ENCODE results near the gene ATP2B2. TPM values are rescaled to one million over a fixed set of nuclear protein-coding genes. Genes with fewer than 3 reads are reported as not detected.
A peak's percentile ranks its signal among the peaks of the same experiment; 100 is the strongest.
"Not testable (repeated sequence)": the region's sequence is repeated elsewhere in the genome, so short reads cannot be mapped to it uniquely, and the experiment has no call there.

The ATP2B2 gene
- total RNA-seq, 2 experiments from 2014 or later = 0.05 TPM; not detected in 1

GRCh38 chr3:10547841-10548783 is 42.7 kb upstream of the ATP2B2 start:
- DNase-seq (no peak), ATAC-seq (no peak)
- POLR2A ChIA-PET = no interaction called here
- Mint-ChIP-seq H3K4me1 (peaks cover 36% of the 10 kb centered on the region), H3K36me3 (ENCODE audit: low read depth) (no peaks in the 10 kb centered on the region), H3K9me3 (ENCODE audit: low read depth) (peaks cover 2% of the 10 kb centered on the region), H3K27ac (peak overlapping the region; percentile 0), H3K27me3 (peaks cover 11% of the 10 kb centered on the region), H3K4me3 (no peak overlapping the region)
- CTCF ChIA-PET = no interaction called here
- intact Hi-C loops (cut with DNase I, micrococcal nuclease) = no loop called here

GRCh38 chr3:10547413-10547812 is 42.0 kb upstream of the ATP2B2 start:
- no peak overlapping the region for H3K4me3 Mint-ChIP-seq
- CTCF ChIA-PET = no interaction called here
- peaks cover 29% of the 10 kb centered on the region for H3K4me1 Mint-ChIP-seq
- no peaks in the 10 kb centered on the region for H3K36me3 Mint-ChIP-seq (ENCODE audit: low read depth)
- DNase-seq = no peak
- no peak for ATAC-seq
- H3K27me3 Mint-ChIP-seq = peaks cover 11% of the 10 kb centered on the region
- POLR2A ChIA-PET = no interaction called here
- intact Hi-C loops (cut with DNase I, micrococcal nuclease) = no loop called here
- peaks cover 9% of the 10 kb centered on the region for H3K9me3 Mint-ChIP-seq (ENCODE audit: low read depth)
- no peak overlapping the region for H3K27ac Mint-ChIP-seq

DNA sequence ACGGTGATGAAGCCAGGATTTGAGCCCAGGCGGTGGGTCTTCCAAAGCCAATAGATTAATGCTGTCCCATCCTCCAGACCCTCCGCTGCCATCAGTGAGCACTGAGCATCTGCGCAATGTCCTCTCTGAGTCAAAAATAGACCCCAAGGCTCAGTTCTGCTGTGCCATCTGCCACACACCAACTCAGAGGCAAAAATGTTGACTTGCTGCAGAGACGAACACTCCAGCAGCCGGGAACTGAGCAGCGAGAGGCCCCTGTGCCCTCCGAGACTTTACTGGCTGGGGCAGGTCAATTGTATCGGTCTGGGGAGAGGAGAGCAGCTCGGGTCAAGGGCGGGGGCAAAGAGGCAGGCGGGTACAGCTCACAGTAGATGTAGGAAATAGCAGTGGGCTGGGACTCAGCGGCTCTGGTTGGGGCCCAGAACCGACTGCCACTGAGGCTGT is 41.5 kb upstream of the ATP2B2 start:
- no peak overlapping the region for H3K4me3 Mint-ChIP-seq
- POLR2A ChIA-PET = no interaction called here
- no peak for ATAC-seq
- H3K27me3 Mint-ChIP-seq = peaks cover 11% of the 10 kb centered on the region
- H3K4me1 Mint-ChIP-seq = peaks cover 23% of the 10 kb centered on the region
- intact Hi-C loops (cut with DNase I, micrococcal nuclease) = no loop called here
- DNase-seq = no peak
- peaks cover 10% of the 10 kb centered on the region for H3K9me3 Mint-ChIP-seq (ENCODE audit: low read depth)
- CTCF ChIA-PET = no interaction called here
- no peaks in the 10 kb centered on the region for H3K36me3 Mint-ChIP-seq (ENCODE audit: low read depth)
- H3K27ac Mint-ChIP-seq = no peak overlapping the region

- no peak overlapping the region for H3K4me3 Mint-ChIP-seq
- no peaks in the 10 kb centered on the region for H3K36me3 Mint-ChIP-seq (ENCODE audit: low read depth)
- no peak overlapping the region for H3K27ac Mint-ChIP-seq
- H3K27me3 Mint-ChIP-seq = peaks cover 11% of the 10 kb centered on the region
- no peak for DNase-seq
- H3K9me3 Mint-ChIP-seq (ENCODE audit: low read depth) = peaks cover 16% of the 10 kb centered on the region
- peaks cover 17% of the 10 kb centered on the region for H3K4me1 Mint-ChIP-seq
- intact Hi-C loops (cut with DNase I, micrococcal nuclease) = no loop called here
- no peak for ATAC-seq
- POLR2A ChIA-PET = no interaction called here
- CTCF ChIA-PET = interaction anchor here (0.6 kb wide), 1 partner anchor 10 kb away, joined by 3 read pairs; no protein-coding TSS in a partner anchor
These were observed 40.8 kb upstream of the ATP2B2 start for GRCh38 chr3:10546181-10546624.

- H3K4me1 Mint-ChIP-seq = no peaks in the 10 kb centered on the region
These were observed 37.1 kb upstream of the ATP2B2 start for GRCh38 chr3:10542518-10542917.

GRCh38 chr3:10540347-10540746 is 35.0 kb upstream of the ATP2B2 start:
- intact Hi-C loops (cut with DNase I, micrococcal nuclease); H3K4me3 Mint-ChIP-seq; POLR2A ChIA-PET; ATAC-seq; CTCF ChIA-PET; H3K27ac Mint-ChIP-seq; DNase-seq; H3K4me1 Mint-ChIP-seq; H3K36me3 Mint-ChIP-seq (ENCODE audit: low read depth): not testable (repeated sequence)
- H3K27me3 Mint-ChIP-seq = peaks cover 23% of the 10 kb centered on the region
- H3K9me3 Mint-ChIP-seq (ENCODE audit: low read depth) = peaks cover 25% of the 10 kb centered on the region

More at GRCh38 chr3:10542518-10542917, 37.1 kb upstream of the ATP2B2 start:
- ChIA-PET CTCF (no interaction called here), POLR2A (no interaction called here)
- intact Hi-C loops (cut with DNase I, micrococcal nuclease) = no loop called here
- no peak overlapping the region for H3K4me3 Mint-ChIP-seq
- H3K9me3 Mint-ChIP-seq (ENCODE audit: low read depth) = peaks cover 25% of the 10 kb centered on the region
- no peak overlapping the region for H3K27ac Mint-ChIP-seq
- H3K36me3 Mint-ChIP-seq (ENCODE audit: low read depth) = no peaks in the 10 kb centered on the region
- H3K27me3 Mint-ChIP-seq = peaks cover 20% of the 10 kb centered on the region
- DNase-seq = no peak
- no peak for ATAC-seq

DNA sequence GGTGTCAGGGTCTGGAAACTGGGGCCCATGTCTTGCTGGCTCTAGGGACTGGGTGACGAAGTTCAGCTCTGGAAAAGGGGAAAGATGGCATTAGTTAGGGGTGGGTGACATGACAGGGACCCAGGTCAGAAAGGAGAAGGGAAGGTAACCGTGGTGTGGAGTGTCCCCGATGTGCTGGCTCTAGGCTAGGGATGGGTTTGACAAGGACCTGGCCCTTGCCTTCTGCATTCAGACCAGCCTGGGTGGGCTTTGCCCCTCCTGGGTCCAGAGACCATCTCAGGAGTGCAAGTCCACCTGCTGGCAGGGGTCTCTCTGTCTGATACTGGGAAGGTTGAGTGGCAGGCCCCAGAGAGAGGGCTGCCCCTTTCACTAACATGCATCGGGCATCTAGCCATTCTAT is 28.7 kb upstream of the ATP2B2 start:
- Mint-ChIP-seq H3K27me3 (peaks cover 18% of the 10 kb centered on the region), H3K27ac (no peak overlapping the region), H3K36me3 (ENCODE audit: low read depth) (no peaks in the 10 kb centered on the region), H3K9me3 (ENCODE audit: low read depth) (no peaks in the 10 kb centered on the region), H3K4me1 (no peaks in the 10 kb centered on the region), H3K4me3 (no peak overlapping the region)
- ChIA-PET POLR2A (no interaction called here), CTCF (no interaction called here)
- intact Hi-C loops (cut with DNase I, micrococcal nuclease) = no loop called here
- ATAC-seq (no peak), DNase-seq (no peak)

DNA sequence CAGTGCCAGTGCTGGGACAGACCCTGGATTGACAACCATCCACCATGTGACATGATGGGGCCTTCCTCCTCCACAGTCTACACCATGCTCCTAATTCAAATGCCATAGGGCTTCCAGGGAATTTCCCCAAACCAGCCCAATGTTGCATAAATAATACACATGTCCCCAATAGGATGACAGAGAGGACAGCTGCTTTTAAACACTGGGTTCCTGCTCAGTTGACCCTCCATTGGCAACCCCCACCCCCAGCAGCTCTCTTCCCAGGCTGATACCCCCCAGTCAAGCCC is 28.3 kb upstream of the ATP2B2 start:
- intact Hi-C loops (cut with DNase I, micrococcal nuclease) = no loop called here
- no peak for DNase-seq
- ChIA-PET POLR2A (no interaction called here), CTCF (no interaction called here)
- Mint-ChIP-seq H3K36me3 (ENCODE audit: low read depth) (no peaks in the 10 kb centered on the region), H3K27me3 (peaks cover 14% of the 10 kb centered on the region), H3K4me3 (no peak overlapping the region), H3K4me1 (no peaks in the 10 kb centered on the region), H3K9me3 (ENCODE audit: low read depth) (no peaks in the 10 kb centered on the region), H3K27ac (no peak overlapping the region)
- ATAC-seq = no peak

- no peaks in the 10 kb centered on the region for H3K36me3 Mint-ChIP-seq (ENCODE audit: low read depth)
- no peak for DNase-seq
- ATAC-seq = no peak
- peaks cover 10% of the 10 kb centered on the region for H3K27me3 Mint-ChIP-seq
- no peak overlapping the region for H3K27ac Mint-ChIP-seq
- no peaks in the 10 kb centered on the region for H3K4me1 Mint-ChIP-seq
- ChIA-PET CTCF (no interaction called here), POLR2A (no interaction called here)
- no peak overlapping the region for H3K4me3 Mint-ChIP-seq
- no peaks in the 10 kb centered on the region for H3K9me3 Mint-ChIP-seq (ENCODE audit: low read depth)
- intact Hi-C loops (cut with DNase I, micrococcal nuclease) = no loop called here
These were observed 27.8 kb upstream of the ATP2B2 start for GRCh38 chr3:10532939-10533736.

GRCh38 chr3:10531031-10531430 is 25.6 kb upstream of the ATP2B2 start:
- H3K27me3 Mint-ChIP-seq = peaks cover 7% of the 10 kb centered on the region
- no peaks in the 10 kb centered on the region for H3K4me1 Mint-ChIP-seq
- ATAC-seq = no peak
- no peak for DNase-seq
- no peaks in the 10 kb centered on the region for H3K36me3 Mint-ChIP-seq (ENCODE audit: low read depth)
- H3K9me3 Mint-ChIP-seq (ENCODE audit: low read depth) = no peaks in the 10 kb centered on the region
- intact Hi-C loops (cut with DNase I, micrococcal nuclease) = no loop called here
- ChIA-PET POLR2A (no interaction called here), CTCF (no interaction called here)
- no peak overlapping the region for H3K27ac Mint-ChIP-seq
- H3K4me3 Mint-ChIP-seq = no peak overlapping the region

DNA sequence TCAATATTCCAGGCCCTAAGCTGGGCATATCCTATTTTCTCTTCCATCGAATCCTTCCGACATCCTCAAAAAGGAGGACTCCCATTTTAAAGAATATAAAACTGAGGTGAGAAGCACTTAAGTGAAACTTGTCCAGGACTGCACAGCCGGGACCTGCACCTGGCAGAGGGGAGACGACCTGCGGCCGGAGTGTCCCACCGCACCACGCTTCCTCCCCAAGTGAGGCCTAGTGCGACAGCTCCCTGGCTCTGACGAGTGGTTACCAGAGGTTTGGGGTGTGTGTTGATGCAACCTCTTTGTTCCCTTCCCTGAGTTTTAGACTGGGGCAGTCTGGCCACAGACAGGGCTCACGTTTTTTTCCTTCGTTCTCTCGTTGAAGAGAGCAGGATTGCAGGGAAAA is 24.9 kb upstream of the ATP2B2 start:
- Mint-ChIP-seq H3K9me3 (ENCODE audit: low read depth) (no peaks in the 10 kb centered on the region), H3K27me3 (peaks cover 8% of the 10 kb centered on the region), H3K4me3 (no peak overlapping the region), H3K4me1 (no peaks in the 10 kb centered on the region), H3K27ac (no peak overlapping the region), H3K36me3 (ENCODE audit: low read depth) (no peaks in the 10 kb centered on the region)
- DNase-seq (no peak), ATAC-seq (no peak)
- CTCF ChIA-PET = interaction anchor here (0.5 kb wide), 1 partner anchor 703 kb away, joined by 4 read pairs; no protein-coding TSS in a partner anchor
- intact Hi-C loops (cut with DNase I, micrococcal nuclease) = no loop called here
- POLR2A ChIA-PET = no interaction called here

DNA sequence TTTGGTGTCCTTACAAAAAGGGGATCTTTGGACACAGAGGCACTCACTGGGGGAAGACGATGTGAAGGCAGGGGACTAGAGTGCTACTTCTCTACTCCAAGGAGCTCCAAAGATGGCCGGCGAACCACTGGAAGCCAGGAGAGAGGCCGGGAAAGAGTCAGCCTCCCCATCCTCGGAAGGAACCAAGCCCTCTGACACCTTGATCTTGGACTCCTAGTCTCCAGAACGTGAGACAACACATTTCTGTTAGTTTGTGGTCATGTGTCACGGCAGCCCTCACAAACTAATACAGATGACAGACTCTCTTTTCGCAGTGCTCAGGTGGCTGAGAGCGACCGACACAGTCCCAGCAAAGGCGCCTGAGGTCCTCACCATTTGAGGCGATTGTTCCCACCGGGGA is 24.4 kb upstream of the ATP2B2 start:
- Mint-ChIP-seq H3K9me3 (ENCODE audit: low read depth) (no peaks in the 10 kb centered on the region), H3K27me3 (peaks cover 7% of the 10 kb centered on the region), H3K4me3 (no peak overlapping the region), H3K4me1 (no peaks in the 10 kb centered on the region), H3K36me3 (ENCODE audit: low read depth) (no peaks in the 10 kb centered on the region), H3K27ac (no peak overlapping the region)
- ATAC-seq (no peak), DNase-seq (no peak)
- POLR2A ChIA-PET = no interaction called here
- intact Hi-C loops (cut with DNase I, micrococcal nuclease) = loop anchor here in 1 of 2 experiments (10.0 kb wide), 1 partner anchor 185 kb away; no protein-coding TSS in a partner anchor
- CTCF ChIA-PET = no interaction called here
